ENCODE results near the gene KRTAP10-12. TPM values are rescaled to one million over a fixed set of nuclear protein-coding genes. Genes with fewer than 3 reads are reported as not detected.

Gene KRTAP10-12
- total RNA-seq, 6 donors from 2014 or later, result not detected

DNA sequence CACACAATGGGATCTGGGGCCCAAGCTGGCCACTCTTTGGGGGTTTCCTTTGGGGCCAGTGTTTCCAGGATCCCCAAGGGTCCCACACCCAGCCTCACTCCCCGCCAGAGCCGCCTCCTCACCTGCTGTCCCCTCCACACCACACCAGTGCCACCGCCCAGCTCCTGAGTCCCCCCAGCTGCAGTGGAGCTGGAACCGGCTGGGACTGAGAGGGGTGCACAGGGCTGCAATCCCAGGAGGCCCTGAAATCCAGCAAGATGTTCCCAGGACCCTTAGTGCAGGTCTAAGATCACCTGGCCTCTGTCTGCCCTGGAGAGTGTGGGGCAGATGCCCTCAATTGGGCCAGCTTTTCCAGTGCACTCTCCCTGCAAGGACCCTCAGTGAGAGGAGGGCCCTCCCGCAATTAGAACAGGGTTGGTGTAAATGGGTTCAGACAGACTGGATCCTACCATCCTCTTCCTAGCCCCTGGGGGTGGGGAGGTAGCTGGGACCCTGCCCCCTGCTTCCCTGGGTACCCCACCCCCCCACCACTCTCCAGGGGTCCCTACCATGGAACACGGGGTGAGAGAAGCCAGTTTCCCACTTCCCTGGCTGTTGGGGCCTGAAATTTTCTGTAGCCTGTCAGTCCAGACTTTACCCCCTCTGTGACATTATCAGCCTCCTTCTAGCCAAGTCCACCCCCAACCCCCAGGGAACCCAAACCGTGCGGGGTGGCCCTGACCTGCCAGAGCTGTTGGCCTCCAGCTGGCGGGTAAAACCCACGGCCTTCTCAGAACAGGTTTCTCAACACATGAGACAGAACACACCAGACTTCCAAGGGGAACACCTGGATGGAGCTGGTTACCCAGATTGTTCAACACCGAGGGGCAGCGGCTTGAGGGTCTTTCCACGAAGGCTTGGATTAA, 7.0 kb downstream of the KRTAP10-12 start:
- H3K36me3 ChIP-seq, result no peaks in the 10 kb centered on the region
- WGBS, 2 donors, result 26 to 62% methylated on average over 9 to 13 of the region's 13 CpGs
- TF ChIP-seq, protein P1, sequence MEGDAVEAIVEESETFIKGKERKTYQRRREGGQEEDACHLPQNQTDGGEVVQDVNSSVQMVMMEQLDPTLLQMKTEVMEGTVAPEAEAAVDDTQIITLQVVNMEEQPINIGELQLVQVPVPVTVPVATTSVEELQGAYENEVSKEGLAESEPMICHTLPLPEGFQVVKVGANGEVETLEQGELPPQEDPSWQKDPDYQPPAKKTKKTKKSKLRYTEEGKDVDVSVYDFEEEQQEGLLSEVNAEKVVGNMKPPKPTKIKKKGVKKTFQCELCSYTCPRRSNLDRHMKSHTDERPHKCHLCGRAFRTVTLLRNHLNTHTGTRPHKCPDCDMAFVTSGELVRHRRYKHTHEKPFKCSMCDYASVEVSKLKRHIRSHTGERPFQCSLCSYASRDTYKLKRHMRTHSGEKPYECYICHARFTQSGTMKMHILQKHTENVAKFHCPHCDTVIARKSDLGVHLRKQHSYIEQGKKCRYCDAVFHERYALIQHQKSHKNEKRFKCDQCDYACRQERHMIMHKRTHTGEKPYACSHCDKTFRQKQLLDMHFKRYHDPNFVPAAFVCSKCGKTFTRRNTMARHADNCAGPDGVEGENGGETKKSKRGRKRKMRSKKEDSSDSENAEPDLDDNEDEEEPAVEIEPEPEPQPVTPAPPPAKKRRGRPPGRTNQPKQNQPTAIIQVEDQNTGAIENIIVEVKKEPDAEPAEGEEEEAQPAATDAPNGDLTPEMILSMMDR (IDR thresholded peaks at IDR 0.05), result no peak
- TF ChIP-seq EP300 (IDR thresholded peaks at IDR 0.05), result no peak
- TF ChIP-seq POLR2AphosphoS5 (IDR thresholded peaks at IDR 0.05), result no peak
- TF ChIP-seq POLR2A (IDR thresholded peaks at IDR 0.05), result no peak

DNA sequence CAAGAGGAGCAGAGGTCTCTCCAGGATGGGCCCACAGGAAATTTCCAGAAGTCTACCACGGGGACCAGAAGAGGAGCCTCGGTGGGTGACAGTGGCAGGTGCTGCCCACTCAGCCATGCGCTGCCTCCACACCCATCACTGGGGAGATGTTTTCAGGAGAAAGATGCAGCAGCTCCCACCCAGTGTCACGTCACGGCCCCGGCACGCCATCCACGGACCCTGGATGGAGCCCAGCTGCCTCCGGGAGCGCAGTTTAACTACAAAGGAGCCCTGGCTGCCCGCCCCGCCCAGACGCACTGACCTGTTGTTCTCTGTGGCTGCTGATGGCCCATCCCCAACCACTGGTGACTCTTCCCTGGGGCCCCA, 7.6 kb downstream of the KRTAP10-12 start:
- no peaks in the 10 kb centered on the region for H3K36me3 ChIP-seq
- peaks cover 0 to 46% (median 19%) of the 10 kb centered on the region in 4 donors for H3K27me3 ChIP-seq
- H3K4me3 ChIP-seq, result no peak overlapping the region
- H3K9me3 ChIP-seq, result peaks cover 0 to 7% (median 0%) of the 10 kb centered on the region in 4 donors
- DNase-seq, result peak in 1 of 2 donors; percentile 59
- 47% methylated on average over 13 of the region's 13 CpGs; no CpG with 5 or more reads in 1 of the 2 donors for WGBS, 2 donors
- H3K27ac ChIP-seq, result no peak overlapping the region
- TF ChIP-seq EP300 (IDR thresholded peaks at IDR 0.05) (no peak), POLR2A (IDR thresholded peaks at IDR 0.05) (no peak), POLR2AphosphoS5 (IDR thresholded peaks at IDR 0.05) (no peak)
- TF ChIP-seq, protein P1 (IDR thresholded peaks at IDR 0.05), result no peak
- ATAC-seq (ENCODE audit: low FRiP score in 2 of 2), result no peak
- H3K4me1 ChIP-seq, result peaks cover 0 to 18% (median 4%) of the 10 kb centered on the region in 4 donors

More for the DNA sequence above, 7.0 kb downstream of the KRTAP10-12 start:
- DNase-seq (no peak), ATAC-seq (ENCODE audit: low FRiP score in 2 of 2) (no peak)
- Histone ChIP-seq H3K27ac (no peak overlapping the region), H3K9me3 (peaks cover 0 to 7% (median 0%) of the 10 kb centered on the region in 4 donors), H3K27me3 (peaks cover 0 to 39% (median 18%) of the 10 kb centered on the region in 4 donors), H3K4me1 (peaks cover 0 to 11% (median 0%) of the 10 kb centered on the region in 4 donors), H3K4me3 (no peak overlapping the region)

DNA sequence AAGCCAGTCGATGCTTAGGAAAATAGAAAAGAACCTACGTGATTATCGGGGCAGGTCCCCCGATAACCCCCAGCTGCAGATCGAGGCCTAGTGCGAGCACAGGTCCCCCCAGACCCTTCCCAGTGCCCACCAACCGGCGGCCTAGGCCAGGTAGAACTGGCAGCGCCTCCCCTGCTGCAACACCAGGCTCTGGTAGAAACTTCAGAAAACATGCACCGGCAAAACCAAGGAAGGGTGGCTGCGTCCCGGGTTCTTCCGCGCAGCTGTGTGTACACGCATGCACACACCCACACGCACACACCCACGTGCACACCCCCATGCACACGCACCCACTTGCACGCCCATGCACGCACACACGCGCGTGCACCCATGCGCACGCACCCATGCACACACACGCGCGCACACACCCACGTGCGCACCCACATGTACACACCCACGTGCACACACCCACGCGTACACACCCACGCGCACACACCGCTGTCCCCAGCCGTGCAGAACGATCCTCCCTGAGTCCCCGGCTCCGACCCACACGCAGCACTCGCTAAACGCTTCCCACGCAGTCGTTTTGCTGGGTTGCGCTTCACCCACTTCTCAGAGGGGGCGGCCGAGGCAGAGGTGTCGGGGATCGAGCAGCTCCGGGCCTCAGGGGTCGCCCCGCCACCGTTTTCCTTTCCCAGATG, 9.2 kb downstream of the KRTAP10-12 start:
- DNase-seq, result peak in 1 of 2 donors; percentile 58

DNA sequence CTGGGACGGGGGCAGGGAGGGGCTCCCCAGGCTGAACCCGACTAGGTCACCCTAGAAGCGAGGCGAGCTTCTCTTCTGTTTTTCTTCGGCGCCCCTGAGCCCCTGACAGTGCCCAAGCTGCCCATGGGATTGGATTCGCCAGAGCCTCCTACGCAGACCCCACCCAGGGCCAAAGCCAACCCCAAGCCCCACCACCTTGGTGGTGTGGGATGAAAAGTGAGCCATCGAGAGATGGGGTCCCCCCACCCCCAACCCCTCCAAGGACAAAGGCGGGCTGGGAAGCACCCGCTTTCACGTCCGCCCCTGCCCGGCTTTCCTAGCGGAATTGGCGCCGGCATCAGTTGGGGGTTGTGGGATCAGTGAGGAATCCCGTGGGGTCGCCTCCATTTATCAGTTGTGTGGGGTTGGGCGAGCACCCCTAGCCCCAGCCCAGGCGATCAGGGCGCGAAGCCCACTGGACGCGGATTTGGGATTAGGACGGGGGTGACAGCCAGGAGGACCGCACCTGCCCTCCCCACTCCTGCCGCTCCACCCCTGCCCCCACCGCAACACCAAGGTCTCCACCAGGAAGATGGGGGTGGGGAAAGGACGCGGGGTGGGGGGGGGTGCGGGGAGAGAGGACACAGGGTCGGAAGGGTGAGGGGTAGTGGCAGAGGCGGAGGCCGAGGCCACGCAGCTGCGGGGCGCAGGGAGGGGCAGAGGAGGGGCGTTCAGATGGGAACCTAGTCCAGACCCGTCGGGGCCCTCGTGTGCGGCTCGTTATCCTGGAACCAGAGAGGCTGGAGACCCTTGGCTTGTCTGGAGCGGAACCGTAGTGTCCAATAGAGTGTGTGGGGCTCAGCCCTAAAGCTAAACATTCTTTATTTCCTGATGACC, 10.0 kb downstream of the KRTAP10-12 start:
- WGBS, 2 donors, result 14 to 19% methylated on average over 6 to 39 of the region's 46 CpGs
- Histone ChIP-seq H3K4me1 (peaks cover 0 to 41% (median 14%) of the 10 kb centered on the region in 4 donors), H3K27me3 (peaks cover 0 to 60% (median 29%) of the 10 kb centered on the region in 4 donors), H3K4me3 (no peak overlapping the region), H3K9me3 (peaks cover 0 to 7% (median 0%) of the 10 kb centered on the region in 4 donors), H3K27ac (no peak overlapping the region), H3K36me3 (no peaks in the 10 kb centered on the region)
- ATAC-seq (ENCODE audit: low FRiP score in 2 of 2) (no peak), DNase-seq (peak in 1 of 2 donors; percentile 42)
- no peak for TF ChIP-seq POLR2A (IDR thresholded peaks at IDR 0.05)

More for the DNA sequence above, 9.2 kb downstream of the KRTAP10-12 start:
- Histone ChIP-seq H3K4me3 (no peak overlapping the region), H3K4me1 (peaks cover 0 to 33% (median 11%) of the 10 kb centered on the region in 4 donors), H3K9me3 (peaks cover 0 to 7% (median 0%) of the 10 kb centered on the region in 4 donors), H3K27ac (no peak overlapping the region), H3K36me3 (no peaks in the 10 kb centered on the region), H3K27me3 (peaks cover 0 to 53% (median 25%) of the 10 kb centered on the region in 4 donors)
- TF ChIP-seq POLR2A (IDR thresholded peaks at IDR 0.05), result no peak
- no peak for TF ChIP-seq POLR2AphosphoS5 (IDR thresholded peaks at IDR 0.05)
- TF ChIP-seq, protein P1 (IDR thresholded peaks at IDR 0.05), result no peak
- no peak for TF ChIP-seq EP300 (IDR thresholded peaks at IDR 0.05)
- no peak for ATAC-seq (ENCODE audit: low FRiP score in 2 of 2)
- 20 to 26% methylated on average over 20 to 50 of the region's 54 CpGs for WGBS, 2 donors

Data from upper lobe of left lung (tissue), 6 donors.